Breast epithelium (tissue), 4 donors: ENCODE data around the gene GNLY. TPM values are rescaled to one million over a fixed set of nuclear protein-coding genes. Genes with fewer than 3 reads are reported as not detected.

Experiments
- DNase-seq, 2 donors: peaks; one replicate each; pipeline ENCODE4 v3.0.0-alpha.2; 2019; ENCODE audit warnings: low spot score in 2 of 2
- H3K27ac ChIP-seq, 2 donors: fragments of 200-600 bp; sonication (generic) in 1 of 2; one replicate each; pipeline ENCODE4 v1.5.1; 2016 to 2019; ENCODE audit warnings: mild to moderate bottlenecking in 1 of 2
- H3K27me3 ChIP-seq, 2 donors: fragments of 200-600 bp; sonication (generic) in 1 of 2; one replicate each; pipeline versions ENCODE4 v1.5.1 to v1.6.0; 2017 to 2019; ENCODE audit warnings: control low read depth in 1 of 2, mild to moderate bottlenecking in 1 of 2
- H3K36me3 ChIP-seq: fragments of 200-600 bp; one replicate; pipeline ENCODE4 v1.5.1; 2019
- H3K4me1 ChIP-seq, 2 donors: fragments of 200-600 bp; sonication (generic); one replicate each; pipeline ENCODE4 v1.5.1; 2016 to 2019; ENCODE audit warnings: control low read depth in 1 of 2
- H3K4me3 ChIP-seq, 3 donors: fragments of 200-600 bp; sonication (generic); 1 replicate in 2 of 3; 2 replicates in 1 of 3; pipeline ENCODE4 v1.5.1; 2016 to 2019; ENCODE audit warnings: mild to moderate bottlenecking in 3 of 3, moderate library complexity in 2 of 3
- H3K9me3 ChIP-seq, 2 donors: fragments of 200-600 bp; sonication (generic) in 1 of 2; one replicate each; pipeline ENCODE4 v1.5.1; 2016 to 2019; ENCODE audit warnings: control low read depth in 1 of 2
- CTCF ChIP-seq, 3 donors: fragments of 450-650 bp; IDR thresholded peaks; one replicate each; pipeline ENCODE4 v1.5.1; 2016 to 2017; ENCODE audit warnings: antibody characterized with exemption in 3 of 3, mild to moderate bottlenecking in 3 of 3, moderate library complexity in 3 of 3
- POLR2A ChIP-seq: fragments of 450-650 bp; IDR thresholded peaks from one replicate; pipeline ENCODE4 v1.6.1; 2016; ENCODE audit warnings: antibody characterized with exemption, mild to moderate bottlenecking, moderate library complexity
- POLR2AphosphoS5 ChIP-seq, 3 donors: sonication (generic); formaldehyde crosslinking; IDR thresholded peaks; one replicate each; pipeline ENCODE4 v1.6.1; 2017; ENCODE audit warnings: antibody characterized with exemption in 3 of 3
- intact Hi-C: fragments of 100-400 bp; cut with DNase I; formaldehyde crosslinking; loops from one replicate; pipeline ENCODE4 v1.15.1; 2023; ENCODE audit warnings: low total_unique reads
- total RNA-seq, 3 donors: library from RNA; depleted of rRNA; stranded (reverse); fragments of >200 nt; gene quantifications; one replicate each; pipeline ENCODE4 v1.1.0, GENCODE V29; 2016

GNLY gene
- total RNA-seq, 3 donors from 2014 or later, result 2.0 to 2.6 (median 2.1) TPM

GRCh38 chr2:85706599-85707296 lies 12.6 kb downstream of the GNLY start:
- Histone ChIP-seq H3K4me3 (no peak overlapping the region), H3K27ac (peak overlapping the region; percentile 83), H3K9me3 (no peaks in the 10 kb centered on the region), H3K4me1 (peaks cover 0 to 4% of the 10 kb centered on the region in 2 donors), H3K27me3 (no peaks in the 10 kb centered on the region), H3K36me3 (no peaks in the 10 kb centered on the region)
- no peak for DNase-seq
- TF ChIP-seq POLR2AphosphoS5 (IDR thresholded peaks at IDR 0.05), result no peak
- no peak for TF ChIP-seq POLR2A
- TF ChIP-seq CTCF (IDR thresholded peaks at IDR 0.05), result no peak
- intact Hi-C loops, result no loop called here

- H3K9me3 ChIP-seq, result no peaks in the 10 kb centered on the region
- no peaks in the 10 kb centered on the region for H3K27me3 ChIP-seq
- no peak overlapping the region for H3K4me3 ChIP-seq
- intact Hi-C loops, result no loop called here
- H3K4me1 ChIP-seq, result peaks cover 0 to 4% of the 10 kb centered on the region in 2 donors
- TF ChIP-seq CTCF (IDR thresholded peaks at IDR 0.05) (peak; percentile 72 to 84 (median 81)), POLR2A (no peak), POLR2AphosphoS5 (IDR thresholded peaks at IDR 0.05) (peak in 1 of 3 donors; percentile 12)
- H3K27ac ChIP-seq, result peak overlapping the region in 1 of 2 donors; percentile 83
- H3K36me3 ChIP-seq, result no peaks in the 10 kb centered on the region
- DNase-seq, result peak in 1 of 2 donors; percentile 54
These were observed 13.1 kb downstream of the GNLY start for GRCh38 chr2:85707304-85707703.

- peaks cover 0 to 4% of the 10 kb centered on the region in 2 donors for H3K4me1 ChIP-seq
- H3K4me3 ChIP-seq, result no peak overlapping the region
These were observed 14.5 kb downstream of the GNLY start for GRCh38 chr2:85708641-85709040.

GRCh38 chr2:85709401-85709811 lies 15.2 kb downstream of the GNLY start:
- no peak for TF ChIP-seq POLR2AphosphoS5 (IDR thresholded peaks at IDR 0.05)
- TF ChIP-seq POLR2A, result no peak
- no peak for TF ChIP-seq CTCF (IDR thresholded peaks at IDR 0.05)
- Histone ChIP-seq H3K27ac (peak overlapping the region; percentile 66 to 83), H3K9me3 (no peaks in the 10 kb centered on the region), H3K36me3 (no peaks in the 10 kb centered on the region), H3K27me3 (no peaks in the 10 kb centered on the region), H3K4me3 (no peak overlapping the region), H3K4me1 (peaks cover 0 to 4% of the 10 kb centered on the region in 2 donors)
- intact Hi-C loops, result loop anchor here (2.0 kb wide), 1 partner anchor 95 kb away; no protein-coding TSS in a partner anchor
- no peak for DNase-seq

More at GRCh38 chr2:85708641-85709040, 14.5 kb downstream of the GNLY start:
- no peak overlapping the region for H3K27ac ChIP-seq
- intact Hi-C loops, result loop anchor here (2.0 kb wide), 1 partner anchor 94 kb away; no protein-coding TSS in a partner anchor
- TF ChIP-seq POLR2A (no peak), POLR2AphosphoS5 (IDR thresholded peaks at IDR 0.05) (peak in 2 of 3 donors; percentile 41 to 44)
- H3K9me3 ChIP-seq, result no peaks in the 10 kb centered on the region
- H3K36me3 ChIP-seq, result no peaks in the 10 kb centered on the region
- DNase-seq, result no peak
- no peaks in the 10 kb centered on the region for H3K27me3 ChIP-seq

GRCh38 chr2:85710687-85711577 lies 16.8 kb downstream of the GNLY start:
- TF ChIP-seq POLR2A, result no peak
- TF ChIP-seq POLR2AphosphoS5 (IDR thresholded peaks at IDR 0.05), result peak in 2 of 3 donors; percentile 20 to 37
- no peak for TF ChIP-seq CTCF (IDR thresholded peaks at IDR 0.05)
- peak overlapping the region; percentile 66 to 83 for H3K27ac ChIP-seq
- intact Hi-C loops, result no loop called here
- DNase-seq, result no peak
- H3K4me3 ChIP-seq, result no peak overlapping the region
- no peaks in the 10 kb centered on the region for H3K4me1 ChIP-seq
- H3K36me3 ChIP-seq, result no peaks in the 10 kb centered on the region
- H3K9me3 ChIP-seq, result no peaks in the 10 kb centered on the region
- no peaks in the 10 kb centered on the region for H3K27me3 ChIP-seq
